ENCODE data around the gene MARK4. TPM values are rescaled to one million over a fixed set of nuclear protein-coding genes. Genes with fewer than 3 reads are reported as not detected.

Gene MARK4
- total and polyA plus RNA-seq, 4 donors, result 3.5 to 11.1 (median 6.1) TPM

DNA sequence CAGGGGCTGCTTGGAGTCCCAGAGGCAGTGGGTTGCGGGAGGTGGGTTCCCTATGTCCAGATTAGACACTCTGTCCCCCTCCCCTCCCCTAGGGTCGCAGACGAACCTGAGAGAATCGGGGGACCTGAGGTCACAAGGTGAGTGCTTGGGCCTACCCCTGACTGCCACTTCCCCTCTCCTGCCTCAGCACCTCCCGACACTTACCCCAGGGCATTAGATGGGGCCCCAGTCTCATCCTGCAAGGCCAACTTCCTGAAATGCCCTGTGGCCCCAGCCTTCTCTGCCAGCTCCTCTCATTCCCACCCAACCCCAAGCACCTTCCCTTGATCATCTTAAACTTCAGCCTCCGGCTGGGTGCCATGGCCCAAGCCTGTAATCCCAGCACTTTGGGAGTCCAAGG lies 48.6 kb downstream of the MARK4 start (continued):
- TF ChIP-seq, protein P1, sequence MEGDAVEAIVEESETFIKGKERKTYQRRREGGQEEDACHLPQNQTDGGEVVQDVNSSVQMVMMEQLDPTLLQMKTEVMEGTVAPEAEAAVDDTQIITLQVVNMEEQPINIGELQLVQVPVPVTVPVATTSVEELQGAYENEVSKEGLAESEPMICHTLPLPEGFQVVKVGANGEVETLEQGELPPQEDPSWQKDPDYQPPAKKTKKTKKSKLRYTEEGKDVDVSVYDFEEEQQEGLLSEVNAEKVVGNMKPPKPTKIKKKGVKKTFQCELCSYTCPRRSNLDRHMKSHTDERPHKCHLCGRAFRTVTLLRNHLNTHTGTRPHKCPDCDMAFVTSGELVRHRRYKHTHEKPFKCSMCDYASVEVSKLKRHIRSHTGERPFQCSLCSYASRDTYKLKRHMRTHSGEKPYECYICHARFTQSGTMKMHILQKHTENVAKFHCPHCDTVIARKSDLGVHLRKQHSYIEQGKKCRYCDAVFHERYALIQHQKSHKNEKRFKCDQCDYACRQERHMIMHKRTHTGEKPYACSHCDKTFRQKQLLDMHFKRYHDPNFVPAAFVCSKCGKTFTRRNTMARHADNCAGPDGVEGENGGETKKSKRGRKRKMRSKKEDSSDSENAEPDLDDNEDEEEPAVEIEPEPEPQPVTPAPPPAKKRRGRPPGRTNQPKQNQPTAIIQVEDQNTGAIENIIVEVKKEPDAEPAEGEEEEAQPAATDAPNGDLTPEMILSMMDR (IDR thresholded peaks at IDR 0.05; ENCODE audit: low read depth, low read length, missing input control), result no peak
- TF ChIP-seq, protein P2, sequence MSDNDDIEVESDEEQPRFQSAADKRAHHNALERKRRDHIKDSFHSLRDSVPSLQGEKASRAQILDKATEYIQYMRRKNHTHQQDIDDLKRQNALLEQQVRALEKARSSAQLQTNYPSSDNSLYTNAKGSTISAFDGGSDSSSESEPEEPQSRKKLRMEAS (IDR thresholded peaks at IDR 0.05), result no peak
- TF ChIP-seq HNF4G (IDR thresholded peaks at IDR 0.05) (no peak), NR2F2 (IDR thresholded peaks at IDR 0.05) (no peak), EGR1 (IDR thresholded peaks at IDR 0.05; ENCODE audit: low read depth in 2 of 2) (no peak), RXRA (IDR thresholded peaks at IDR 0.05) (no peak), SP1 (IDR thresholded peaks at IDR 0.05) (no peak)

DNA sequence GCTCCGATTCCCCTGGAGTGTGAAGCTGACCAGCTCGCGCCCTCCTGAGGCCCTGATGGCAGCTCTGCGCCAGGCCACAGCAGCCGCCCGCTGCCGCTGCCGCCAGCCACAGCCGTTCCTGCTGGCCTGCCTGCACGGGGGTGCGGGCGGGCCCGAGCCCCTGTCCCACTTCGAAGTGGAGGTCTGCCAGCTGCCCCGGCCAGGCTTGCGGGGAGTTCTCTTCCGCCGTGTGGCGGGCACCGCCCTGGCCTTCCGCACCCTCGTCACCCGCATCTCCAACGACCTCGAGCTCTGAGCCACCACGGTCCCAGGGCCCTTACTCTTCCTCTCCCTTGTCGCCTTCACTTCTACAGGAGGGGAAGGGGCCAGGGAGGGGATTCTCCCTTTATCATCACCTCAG lies 51.3 kb downstream of the MARK4 start:
- Histone ChIP-seq H3K4me3 (ENCODE audit: low read depth in 1 of 3, low read length in 3 of 3) (no peak overlapping the region), H3K9me3 (ENCODE audit: control insufficient read depth in 4 of 4, low read length in 3 of 4) (no peaks in the 10 kb centered on the region), H3K27me3 (ENCODE audit: control insufficient read depth in 4 of 4, insufficient read depth in 4 of 4, low read length in 3 of 4) (no peaks in the 10 kb centered on the region), H3K4me1 (ENCODE audit: control insufficient read depth in 4 of 4, insufficient read depth in 4 of 4, low read length in 3 of 4) (peaks cover 1 to 21% (median 13%) of the 10 kb centered on the region in 4 donors), H3K27ac (ENCODE audit: low read depth in 1 of 2, low read length in 2 of 2) (no peak overlapping the region), H3K9ac (ENCODE audit: low read depth in 1 of 2, low read length in 2 of 2) (no peak overlapping the region), H3K36me3 (ENCODE audit: control insufficient read depth in 4 of 4, insufficient read depth in 3 of 4, low read depth in 1 of 4, low read length in 3 of 4) (peaks cover 0 to 20% (median 3%) of the 10 kb centered on the region in 4 donors)
- DNase-seq (ENCODE audit: low spot score), result no peak
- 95% methylated on average over 27 of the region's 27 CpGs for WGBS
- TF ChIP-seq YY1 (IDR thresholded peaks at IDR 0.05), result no peak
- TF ChIP-seq RAD21 (IDR thresholded peaks at IDR 0.05), result no peak
- TF ChIP-seq, protein P2 (IDR thresholded peaks at IDR 0.05), result no peak
- TF ChIP-seq, protein P3, sequence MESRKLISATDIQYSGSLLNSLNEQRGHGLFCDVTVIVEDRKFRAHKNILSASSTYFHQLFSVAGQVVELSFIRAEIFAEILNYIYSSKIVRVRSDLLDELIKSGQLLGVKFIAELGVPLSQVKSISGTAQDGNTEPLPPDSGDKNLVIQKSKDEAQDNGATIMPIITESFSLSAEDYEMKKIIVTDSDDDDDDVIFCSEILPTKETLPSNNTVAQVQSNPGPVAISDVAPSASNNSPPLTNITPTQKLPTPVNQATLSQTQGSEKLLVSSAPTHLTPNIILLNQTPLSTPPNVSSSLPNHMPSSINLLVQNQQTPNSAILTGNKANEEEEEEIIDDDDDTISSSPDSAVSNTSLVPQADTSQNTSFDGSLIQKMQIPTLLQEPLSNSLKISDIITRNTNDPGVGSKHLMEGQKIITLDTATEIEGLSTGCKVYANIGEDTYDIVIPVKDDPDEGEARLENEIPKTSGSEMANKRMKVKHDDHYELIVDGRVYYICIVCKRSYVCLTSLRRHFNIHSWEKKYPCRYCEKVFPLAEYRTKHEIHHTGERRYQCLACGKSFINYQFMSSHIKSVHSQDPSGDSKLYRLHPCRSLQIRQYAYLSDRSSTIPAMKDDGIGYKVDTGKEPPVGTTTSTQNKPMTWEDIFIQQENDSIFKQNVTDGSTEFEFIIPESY (IDR thresholded peaks at IDR 0.05), result no peak
- no peak for TF ChIP-seq HNF4A (conservative IDR thresholded peaks at IDR 0.05)

DNA sequence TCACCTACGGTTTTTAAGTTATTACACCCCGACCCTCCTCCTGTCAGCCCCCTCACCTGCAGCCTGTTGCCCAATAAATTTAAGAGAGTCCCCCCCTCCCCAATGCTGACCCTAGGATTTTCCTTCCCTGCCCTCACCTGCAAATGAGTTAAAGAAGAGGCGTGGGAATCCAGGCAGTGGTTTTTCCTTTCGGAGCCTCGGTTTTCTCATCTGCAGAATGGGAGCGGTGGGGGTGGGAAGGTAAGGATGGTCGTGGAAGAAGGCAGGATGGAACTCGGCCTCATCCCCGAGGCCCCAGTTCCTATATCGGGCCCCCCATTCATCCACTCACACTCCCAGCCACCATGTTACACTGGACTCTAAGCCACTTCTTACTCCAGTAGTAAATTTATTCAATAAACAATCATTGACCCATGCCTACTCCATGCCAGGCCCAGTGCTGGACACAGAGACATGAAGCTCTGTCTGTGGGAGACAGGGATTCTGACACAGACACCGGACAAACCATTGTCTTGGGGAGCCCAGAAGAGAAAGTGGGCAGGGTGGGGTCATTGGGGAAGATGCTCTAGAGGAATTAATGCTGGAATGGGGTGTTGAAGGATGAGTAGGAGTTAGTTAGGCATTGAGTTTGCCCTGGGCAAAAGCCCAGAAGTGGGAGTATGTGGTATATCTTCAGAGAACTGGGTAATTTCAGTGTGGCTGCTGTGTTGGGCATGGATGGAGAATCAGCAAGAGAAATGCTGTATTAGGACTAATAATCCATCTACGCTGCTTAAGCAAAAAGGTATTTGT lies 52.4 kb downstream of the MARK4 start:
- no peak for DNase-seq (ENCODE audit: low spot score)
- Histone ChIP-seq H3K36me3 (ENCODE audit: control insufficient read depth in 4 of 4, insufficient read depth in 3 of 4, low read depth in 1 of 4, low read length in 3 of 4) (peaks cover 0 to 14% (median 3%) of the 10 kb centered on the region in 4 donors), H3K4me3 (ENCODE audit: low read depth in 1 of 3, low read length in 3 of 3) (no peak overlapping the region), H3K9me3 (ENCODE audit: control insufficient read depth in 4 of 4, low read length in 3 of 4) (no peaks in the 10 kb centered on the region), H3K9ac (ENCODE audit: low read depth in 1 of 2, low read length in 2 of 2) (no peak overlapping the region), H3K4me1 (ENCODE audit: control insufficient read depth in 4 of 4, insufficient read depth in 4 of 4, low read length in 3 of 4) (peaks cover 1 to 21% (median 13%) of the 10 kb centered on the region in 4 donors), H3K27ac (ENCODE audit: low read depth in 1 of 2, low read length in 2 of 2) (no peak overlapping the region), H3K27me3 (ENCODE audit: control insufficient read depth in 4 of 4, insufficient read depth in 4 of 4, low read length in 3 of 4) (no peaks in the 10 kb centered on the region)
- TF ChIP-seq RAD21 (IDR thresholded peaks at IDR 0.05) (no peak), TAF1 (conservative IDR thresholded peaks at IDR 0.05) (no peak), FOXA1 (IDR thresholded peaks at IDR 0.05) (no peak), JUND (IDR thresholded peaks at IDR 0.05) (no peak), FOXA2 (IDR thresholded peaks at IDR 0.05) (no peak), NR2F2 (IDR thresholded peaks at IDR 0.05) (no peak), EGR1 (IDR thresholded peaks at IDR 0.05; ENCODE audit: low read depth in 2 of 2) (no peak), HNF4G (IDR thresholded peaks at IDR 0.05) (no peak), YY1 (IDR thresholded peaks at IDR 0.05) (no peak), RXRA (IDR thresholded peaks at IDR 0.05) (no peak)
- TF ChIP-seq, protein P3 (IDR thresholded peaks at IDR 0.05), result no peak
- TF ChIP-seq, protein P2 (IDR thresholded peaks at IDR 0.05), result no peak
- 95% methylated on average over 12 of the region's 12 CpGs for WGBS

Data from liver (tissue), 9 donors.